A673 (cell line): ENCODE data around the gene TMEM248. TPM values are rescaled to one million over a fixed set of nuclear protein-coding genes. Genes with fewer than 3 reads are reported as not detected.

Experiments used
- BruUV-seq: library from RNA; stranded (reverse); fragments of 400-500 nt; replicated peaks from 2 replicates; lab custom pipeline; 2021; lab: Mats Ljungman, UMichigan
- CTCF ChIA-PET: fragments of 300-600 bp; sonication (Branson Sonifier 250); formaldehyde crosslinking; loops from one replicate; lab custom pipeline; 2022; ENCODE audit warnings: antibody characterized with exemption; lab: Charles Lee
- POLR2A ChIA-PET: fragments of 300-600 bp; sonication (Branson Sonifier 250); formaldehyde crosslinking; loops from one replicate; lab custom pipeline; 2022; ENCODE audit warnings: antibody characterized with exemption; ENCODE audit not compliant: low non-redundant PET; lab: Charles Lee
- DNase-seq: peaks from one replicate; pipeline ENCODE4 v3.0.0-alpha.2; 2015; ENCODE audit warnings: low spot score
- H3K27ac ChIP-seq: fragments of 200-600 bp; sonication (generic); 2 replicates; pipeline ENCODE4 v1.5.1; 2016; ENCODE audit warnings: mixed run types, low read depth, mild to moderate bottlenecking, mixed read lengths, antibody characterized with exemption, low read length; ENCODE audit not compliant: poor library complexity, severe bottlenecking
- H3K27me3 ChIP-seq: fragments of 200-600 bp; sonication (generic); replicated peaks from 2 replicates; pipeline ENCODE4 v1.6.1; 2017; ENCODE audit warnings: mixed run types, low read depth, mild to moderate bottlenecking, mixed read lengths, antibody characterized with exemption, low read length; ENCODE audit not compliant: insufficient read depth, poor library complexity
- H3K36me3 ChIP-seq: fragments of 200-600 bp; sonication (generic); 2 replicates; pipeline ENCODE4 v1.6.1; 2016; ENCODE audit warnings: mixed run types, mild to moderate bottlenecking, mixed read lengths, antibody characterized with exemption, low read length; ENCODE audit not compliant: insufficient read depth, poor library complexity, severe bottlenecking
- H3K4me1 ChIP-seq: fragments of 200-600 bp; sonication (generic); 2 replicates; pipeline ENCODE4 v1.6.1; 2017; ENCODE audit warnings: mixed run types, mild to moderate bottlenecking, mixed read lengths, antibody characterized with exemption, low read length; ENCODE audit not compliant: insufficient read depth, poor library complexity, severe bottlenecking
- H3K4me3 ChIP-seq: fragments of 200-600 bp; sonication (generic); 2 replicates; pipeline ENCODE4 v1.5.1; 2016; ENCODE audit warnings: low read depth, mixed run types, mild to moderate bottlenecking, mixed read lengths, low read length; ENCODE audit not compliant: poor library complexity, severe bottlenecking
- H3K9me3 ChIP-seq: fragments of 200-600 bp; sonication (generic); 2 replicates; pipeline ENCODE4 v1.6.1; 2016; ENCODE audit warnings: mixed run types, low read depth, mild to moderate bottlenecking, mixed read lengths, antibody characterized with exemption, low read length; ENCODE audit not compliant: poor library complexity, severe bottlenecking
- CTCF ChIP-seq: fragments of 300-800, 200-600 bp; sonication (generic); conservative IDR thresholded peaks from 2 replicates; pipeline ENCODE4 v1.5.1; 2017; ENCODE audit warnings: low read depth, mild to moderate bottlenecking, antibody characterized with exemption, low read length, moderate library complexity, mixed read lengths
- EZH2 ChIP-seq: fragments of 200-600 bp; sonication (generic); IDR thresholded peaks from 2 replicates; pipeline ENCODE4 v1.6.1; 2017; ENCODE audit warnings: borderline replicate concordance, low read depth, mild to moderate bottlenecking, mixed read lengths, antibody characterized with exemption, low read length; ENCODE audit not compliant: poor library complexity, severe bottlenecking
- intact Hi-C: fragments of 100-400 bp; cut with micrococcal nuclease; formaldehyde crosslinking; loops from one replicate; pipeline ENCODE4 v1.10.0; 2022; ENCODE audit not compliant: unreplicated experiment
- total RNA-seq: library from RNA; stranded (reverse); gene quantifications from 2 replicates; pipeline ENCODE4 v1.2.3, GENCODE V29; 2021

Gene TMEM248
- total RNA-seq, 1 experiment from 2014 or later, result 77.0 TPM

GRCh38 chr7:66960192-66960591 lies 39.2 kb downstream of the TMEM248 start:
- H3K9me3 ChIP-seq, result no peaks in the 10 kb centered on the region
- no peaks in the 10 kb centered on the region for H3K27me3 ChIP-seq
- DNase-seq, result no peak
- BruUV-seq, result no TSS peak
- H3K4me3 ChIP-seq, result no peak overlapping the region
- TF ChIP-seq CTCF, result no peak
- no peak for TF ChIP-seq EZH2
- H3K27ac ChIP-seq, result no peak overlapping the region
- POLR2A ChIA-PET, result no interaction called here
- H3K4me1 ChIP-seq, result no peaks in the 10 kb centered on the region
- H3K36me3 ChIP-seq, result peaks cover 35% of the 10 kb centered on the region
- CTCF ChIA-PET, result no interaction called here
- intact Hi-C loops, result no loop called here

- intact Hi-C loops, result no loop called here
- Histone ChIP-seq H3K4me1 (no peaks in the 10 kb centered on the region), H3K9me3 (no peaks in the 10 kb centered on the region), H3K4me3 (no peak overlapping the region), H3K36me3 (peaks cover 26% of the 10 kb centered on the region), H3K27me3 (no peaks in the 10 kb centered on the region), H3K27ac (no peak overlapping the region)
- ChIA-PET CTCF (no interaction called here), POLR2A (no interaction called here)
- BruUV-seq, result no TSS peak
- TF ChIP-seq EZH2, result no peak
- TF ChIP-seq CTCF, result no peak
- DNase-seq, result no peak
Measured at GRCh38 chr7:66961096-66961495, 40.1 kb downstream of the TMEM248 start.

- no TSS peak for BruUV-seq
- H3K4me3 ChIP-seq, result no peak overlapping the region
- intact Hi-C loops, result no loop called here
- DNase-seq, result no peak
- no peaks in the 10 kb centered on the region for H3K9me3 ChIP-seq
- H3K36me3 ChIP-seq, result peaks cover 2% of the 10 kb centered on the region
- ChIA-PET CTCF (no interaction called here), POLR2A (no interaction called here)
- no peak for TF ChIP-seq EZH2
- no peak for TF ChIP-seq CTCF
- H3K4me1 ChIP-seq, result no peaks in the 10 kb centered on the region
- H3K27me3 ChIP-seq, result no peaks in the 10 kb centered on the region
- no peak overlapping the region for H3K27ac ChIP-seq
Measured at GRCh38 chr7:66964411-66964810, 43.4 kb downstream of the TMEM248 start.
